Caco-2 (cell line): ENCODE data around the gene PRPF39. TPM values are rescaled to one million over a fixed set of nuclear protein-coding genes. Genes with fewer than 3 reads are reported as not detected.

Experiments used
- BruUV-seq: library from RNA; stranded (reverse); fragments of 400-500 nt; replicated peaks from 2 replicates; lab custom pipeline; 2021; lab: Mats Ljungman, UMichigan
- CTCF ChIA-PET: fragments of 300-600 bp; sonication (Branson Sonifier 250); formaldehyde crosslinking; loops from one replicate; lab custom pipeline; 2022; ENCODE audit warnings: antibody characterized with exemption; lab: Charles Lee
- POLR2A ChIA-PET: fragments of 300-600 bp; sonication (Branson Sonifier 250); formaldehyde crosslinking; loops from one replicate; lab custom pipeline; 2022; ENCODE audit warnings: antibody characterized with exemption; lab: Charles Lee
- DNase-seq, 2 experiments: peaks; one replicate each; pipeline versions ENCODE4 v3.0.0 to v3.0.0-alpha.2; 2020 to 2022
- H3K27me3 ChIP-seq: replicated peaks from 2 replicates; pipeline ENCODE4 v1.6.0; 2011; ENCODE audit warnings: low read length; ENCODE audit not compliant: control insufficient read depth, insufficient read depth
- H3K36me3 ChIP-seq: 2 replicates; pipeline ENCODE4 v1.5.1; 2011; ENCODE audit warnings: low read length; ENCODE audit not compliant: control insufficient read depth, insufficient read depth
- H3K4me1 ChIP-seq: fragments of 250-450 bp; sonication (Bioruptor Pico); 2 replicates; pipeline ENCODE4 v1.5.1; 2020; ENCODE audit warnings: mild to moderate bottlenecking
- H3K4me3 ChIP-seq: 2 replicates; pipeline ENCODE4 v1.5.1; 2011; ENCODE audit warnings: low read depth, mild to moderate bottlenecking, control low read depth, low read length
- H3K9me3 ChIP-seq: fragments of 250-450 bp; sonication (Bioruptor Pico); 2 replicates; pipeline ENCODE4 v1.5.1; 2020; ENCODE audit warnings: mild to moderate bottlenecking, moderate library complexity
- H3K27ac Mint-ChIP-seq: one replicate; pipeline ENCODE4 v1.8.0; 2022; ENCODE audit warnings: mixed read lengths; ENCODE audit not compliant: unreplicated experiment
- H3K27me3 Mint-ChIP-seq: one replicate; pipeline ENCODE4 v1.8.0; 2022; ENCODE audit warnings: mixed read lengths; ENCODE audit not compliant: insufficient read depth, unreplicated experiment
- H3K36me3 Mint-ChIP-seq: one replicate; pipeline ENCODE4 v1.8.0; 2022; ENCODE audit warnings: mild to moderate bottlenecking, mixed read lengths; ENCODE audit not compliant: insufficient read depth, unreplicated experiment
- H3K4me1 Mint-ChIP-seq: one replicate; pipeline ENCODE4 v1.8.0; 2022; ENCODE audit warnings: low read depth, mixed read lengths; ENCODE audit not compliant: unreplicated experiment
- H3K4me3 Mint-ChIP-seq: one replicate; pipeline ENCODE4 v1.8.0; 2022; ENCODE audit warnings: mild to moderate bottlenecking, moderate library complexity, mixed read lengths; ENCODE audit not compliant: unreplicated experiment
- H3K9me3 Mint-ChIP-seq: one replicate; pipeline ENCODE4 v1.8.0; 2022; ENCODE audit warnings: mixed read lengths; ENCODE audit not compliant: unreplicated experiment
- intact Hi-C: fragments of 100-400 bp; cut with micrococcal nuclease; formaldehyde crosslinking; loops from one replicate; pipeline ENCODE4 v1.10.0; 2022; ENCODE audit not compliant: unreplicated experiment
- total RNA-seq: library from RNA; stranded (reverse); gene quantifications from 2 replicates; pipeline ENCODE4 v1.2.3, GENCODE V29; 2022
- TF ChIP-seq, protein P1 (sequence below), 2 experiments: fragments of 200-600 bp in 1 of 2; IDR thresholded peaks; 1 replicate in 1 of 2; 2 replicates in 1 of 2; pipeline versions ENCODE4 v1.5.1 to v1.8.0; 2011 to 2022; ENCODE audit warnings: antibody characterized with exemption in 1 of 2, control low read depth in 1 of 2, inconsistent platforms in 1 of 2, low read depth in 1 of 2, low read length in 1 of 2, mild to moderate bottlenecking in 1 of 2, moderate library complexity in 1 of 2; ENCODE audit not compliant: insufficient read depth in 1 of 2, severe bottlenecking in 1 of 2, unreplicated experiment in 1 of 2

Gene PRPF39
- total RNA-seq, 1 experiment from 2014 or later = 22.3 TPM

DNA sequence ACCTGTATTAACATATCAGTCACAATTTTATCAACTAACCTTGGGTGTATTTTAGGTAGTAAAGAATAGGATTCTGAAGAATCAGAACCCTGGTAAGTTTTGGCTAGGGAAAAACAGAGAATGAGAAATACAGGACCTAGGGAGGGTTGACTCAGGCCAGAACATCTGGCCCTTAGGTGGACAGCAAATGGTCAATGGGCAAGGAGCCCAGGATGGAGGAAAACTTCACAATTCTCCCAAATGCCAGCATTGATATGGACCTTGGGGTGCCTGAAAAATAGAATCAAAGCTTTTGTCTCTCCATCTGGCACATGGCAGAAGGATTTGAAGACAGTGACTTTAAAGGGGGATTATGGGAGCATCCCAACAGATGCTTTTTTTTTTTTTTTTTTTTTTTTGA is 32.7 kb upstream of the PRPF39 start:
- Histone ChIP-seq H3K36me3 (no peaks in the 10 kb centered on the region), H3K4me1 (no peaks in the 10 kb centered on the region), H3K27me3 (no peaks in the 10 kb centered on the region), H3K9me3 (no peaks in the 10 kb centered on the region), H3K4me3 (no peak overlapping the region)
- Mint-ChIP-seq H3K4me1 (no peaks in the 10 kb centered on the region), H3K36me3 (peaks cover 6% of the 10 kb centered on the region), H3K27me3 (no peaks in the 10 kb centered on the region), H3K4me3 (no peak overlapping the region), H3K27ac (no peak overlapping the region), H3K9me3 (no peaks in the 10 kb centered on the region)
- TF ChIP-seq, protein P1, sequence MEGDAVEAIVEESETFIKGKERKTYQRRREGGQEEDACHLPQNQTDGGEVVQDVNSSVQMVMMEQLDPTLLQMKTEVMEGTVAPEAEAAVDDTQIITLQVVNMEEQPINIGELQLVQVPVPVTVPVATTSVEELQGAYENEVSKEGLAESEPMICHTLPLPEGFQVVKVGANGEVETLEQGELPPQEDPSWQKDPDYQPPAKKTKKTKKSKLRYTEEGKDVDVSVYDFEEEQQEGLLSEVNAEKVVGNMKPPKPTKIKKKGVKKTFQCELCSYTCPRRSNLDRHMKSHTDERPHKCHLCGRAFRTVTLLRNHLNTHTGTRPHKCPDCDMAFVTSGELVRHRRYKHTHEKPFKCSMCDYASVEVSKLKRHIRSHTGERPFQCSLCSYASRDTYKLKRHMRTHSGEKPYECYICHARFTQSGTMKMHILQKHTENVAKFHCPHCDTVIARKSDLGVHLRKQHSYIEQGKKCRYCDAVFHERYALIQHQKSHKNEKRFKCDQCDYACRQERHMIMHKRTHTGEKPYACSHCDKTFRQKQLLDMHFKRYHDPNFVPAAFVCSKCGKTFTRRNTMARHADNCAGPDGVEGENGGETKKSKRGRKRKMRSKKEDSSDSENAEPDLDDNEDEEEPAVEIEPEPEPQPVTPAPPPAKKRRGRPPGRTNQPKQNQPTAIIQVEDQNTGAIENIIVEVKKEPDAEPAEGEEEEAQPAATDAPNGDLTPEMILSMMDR (IDR thresholded peaks at IDR 0.05; ENCODE audit: insufficient read depth in 1 of 2, low read depth in 1 of 2, low read length in 1 of 2, severe bottlenecking in 1 of 2, unreplicated experiment in 1 of 2) = no peak
- intact Hi-C loops = no loop called here
- BruUV-seq = no TSS peak
- DNase-seq = no peak
- ChIA-PET CTCF (no interaction called here), POLR2A (no interaction called here)

- ChIA-PET POLR2A (no interaction called here), CTCF (no interaction called here)
- no peaks in the 10 kb centered on the region for H3K9me3 Mint-ChIP-seq
- BruUV-seq = no TSS peak
- peaks cover 1% of the 10 kb centered on the region for H3K36me3 Mint-ChIP-seq
- H3K4me1 Mint-ChIP-seq = no peaks in the 10 kb centered on the region
- Histone ChIP-seq H3K4me1 (no peaks in the 10 kb centered on the region), H3K36me3 (no peaks in the 10 kb centered on the region), H3K4me3 (no peak overlapping the region), H3K27me3 (no peaks in the 10 kb centered on the region), H3K9me3 (no peaks in the 10 kb centered on the region)
- H3K4me3 Mint-ChIP-seq = no peak overlapping the region
- no peak for DNase-seq
- H3K27ac Mint-ChIP-seq = no peak overlapping the region
- H3K27me3 Mint-ChIP-seq = no peaks in the 10 kb centered on the region
- TF ChIP-seq, protein P1 (IDR thresholded peaks at IDR 0.05; ENCODE audit: insufficient read depth in 1 of 2, low read depth in 1 of 2, low read length in 1 of 2, severe bottlenecking in 1 of 2, unreplicated experiment in 1 of 2) = no peak
- intact Hi-C loops = no loop called here
These were observed 32.0 kb upstream of the PRPF39 start for GRCh38 chr14:45051896-45052295.

DNA sequence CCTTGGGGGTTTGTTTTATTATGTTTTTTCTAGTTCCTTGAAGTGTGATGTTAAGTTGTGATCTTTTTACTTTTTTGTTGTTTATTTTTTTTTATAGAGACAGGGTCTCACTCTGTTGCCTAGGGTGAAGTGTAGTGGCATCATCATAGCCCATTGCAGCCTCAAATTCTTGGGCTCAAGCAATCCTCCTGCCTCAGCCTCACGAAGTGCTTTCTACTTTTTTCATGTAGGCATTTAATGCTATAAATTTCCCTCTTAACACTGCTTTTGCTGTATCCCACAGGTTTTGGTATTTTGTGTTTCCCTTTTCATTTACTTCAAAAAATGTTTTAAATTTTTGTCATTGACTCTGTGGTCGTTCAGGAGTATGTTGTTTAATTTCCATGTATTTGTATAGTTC is 26.6 kb upstream of the PRPF39 start:
- POLR2A ChIA-PET = no interaction called here
- intact Hi-C loops = no loop called here
- H3K4me3 Mint-ChIP-seq = no peak overlapping the region

More for the DNA sequence above, 26.6 kb upstream of the PRPF39 start:
- no peaks in the 10 kb centered on the region for H3K36me3 ChIP-seq
- TF ChIP-seq, protein P1 (IDR thresholded peaks at IDR 0.05; ENCODE audit: insufficient read depth in 1 of 2, low read depth in 1 of 2, low read length in 1 of 2, severe bottlenecking in 1 of 2, unreplicated experiment in 1 of 2) = no peak
- H3K36me3 Mint-ChIP-seq = no peaks in the 10 kb centered on the region
- H3K4me3 ChIP-seq = no peak overlapping the region
- DNase-seq = no peak
- H3K27ac Mint-ChIP-seq = no peak overlapping the region
- BruUV-seq = no TSS peak
- no peaks in the 10 kb centered on the region for H3K9me3 ChIP-seq
- H3K27me3 ChIP-seq = no peaks in the 10 kb centered on the region
- H3K4me1 ChIP-seq = no peaks in the 10 kb centered on the region
- no peaks in the 10 kb centered on the region for H3K4me1 Mint-ChIP-seq
- H3K9me3 Mint-ChIP-seq = no peaks in the 10 kb centered on the region
- CTCF ChIA-PET = no interaction called here
- no peaks in the 10 kb centered on the region for H3K27me3 Mint-ChIP-seq
